Measurements from ENCODE around the gene POMGNT2.

POMGNT2 gene

GRCh38 chr3:43041517-43041916 is 64.4 kb downstream of the POMGNT2 start:
- no peak for TF ChIP-seq CTCF (conservative IDR thresholded peaks at IDR 0.05; ENCODE audit: low read depth)
- DNase-seq (ENCODE audit: low spot score): no peak
- POLR2A ChIA-PET (ENCODE audit: low non-redundant PET): no interaction called here
- no peak overlapping the region for H3K27ac ChIP-seq
- CTCF ChIA-PET: no interaction called here

DNA sequence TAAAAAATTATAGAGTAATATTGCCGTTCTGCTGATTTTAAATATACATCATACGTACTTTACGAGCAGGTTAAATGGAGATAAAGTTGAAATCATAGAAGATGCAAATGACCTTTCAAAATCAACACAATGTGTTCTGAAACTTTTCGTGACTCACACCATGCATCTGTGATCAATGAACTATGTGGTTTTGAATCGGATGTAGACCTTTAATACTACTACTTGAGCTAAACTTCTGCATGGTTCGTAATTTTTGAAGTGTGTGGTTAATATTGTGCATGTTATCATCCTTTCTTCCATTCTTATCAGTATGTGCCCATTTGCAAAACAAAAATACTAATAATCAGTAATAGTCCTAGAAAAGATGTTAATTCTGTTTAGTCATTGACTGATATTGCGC is 67.9 kb downstream of the POMGNT2 start:
- H3K27ac ChIP-seq: no peak overlapping the region
- TF ChIP-seq CTCF (conservative IDR thresholded peaks at IDR 0.05; ENCODE audit: low read depth): no peak
- POLR2A ChIA-PET (ENCODE audit: low non-redundant PET): no interaction called here
- DNase-seq (ENCODE audit: low spot score): no peak
- CTCF ChIA-PET: no interaction called here

- no peak for DNase-seq (ENCODE audit: low spot score)
- ChIA-PET POLR2A (ENCODE audit: low non-redundant PET) (no interaction called here), CTCF (no interaction called here)
- no peak for TF ChIP-seq CTCF (conservative IDR thresholded peaks at IDR 0.05; ENCODE audit: low read depth)
- H3K27ac ChIP-seq: no peak overlapping the region
Observed at GRCh38 chr3:43036621-43037423, 69.1 kb downstream of the POMGNT2 start.

DNA sequence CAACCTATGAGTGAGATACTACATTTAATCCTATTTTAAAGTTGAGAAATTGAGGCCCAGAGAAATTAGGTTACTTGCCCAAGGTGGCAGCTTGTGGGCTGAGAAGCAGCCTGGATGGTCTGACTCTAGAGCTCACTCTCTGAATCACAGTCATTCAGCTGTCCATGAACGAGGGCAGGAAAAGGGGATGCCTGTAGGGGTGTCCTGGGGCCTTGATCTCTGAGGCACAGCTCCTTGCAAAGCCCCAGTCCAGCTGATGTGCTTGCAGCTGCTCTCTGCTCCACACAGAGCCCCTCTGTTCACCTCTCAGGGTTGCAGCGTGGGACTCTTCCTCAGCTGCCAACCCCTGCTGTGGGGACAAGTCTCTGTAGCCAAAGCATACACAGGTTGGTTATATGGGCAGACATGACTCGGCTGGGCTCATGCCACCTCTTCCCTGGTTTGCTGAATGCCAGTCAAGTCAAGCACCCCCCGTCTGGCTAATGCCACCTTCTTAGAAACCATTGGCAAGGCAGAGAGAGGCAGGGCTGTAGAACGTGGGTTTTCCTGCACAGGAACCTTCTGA is 70.0 kb downstream of the POMGNT2 start:
- POLR2A ChIA-PET (ENCODE audit: low non-redundant PET): no interaction called here
- DNase-seq (ENCODE audit: low spot score): no peak
- no peak for TF ChIP-seq CTCF (conservative IDR thresholded peaks at IDR 0.05; ENCODE audit: low read depth)
- no peak overlapping the region for H3K27ac ChIP-seq
- CTCF ChIA-PET: no interaction called here

- POLR2A ChIA-PET (ENCODE audit: low non-redundant PET): no interaction called here
- CTCF ChIA-PET: no interaction called here
- no peak for TF ChIP-seq CTCF (conservative IDR thresholded peaks at IDR 0.05; ENCODE audit: low read depth)
- no peak for DNase-seq (ENCODE audit: low spot score)
- no peak overlapping the region for H3K27ac ChIP-seq
Observed at GRCh38 chr3:43034911-43035310, 71.0 kb downstream of the POMGNT2 start.

- CTCF ChIA-PET: no interaction called here
- DNase-seq (ENCODE audit: low spot score): no peak
- POLR2A ChIA-PET (ENCODE audit: low non-redundant PET): no interaction called here
- TF ChIP-seq CTCF (conservative IDR thresholded peaks at IDR 0.05; ENCODE audit: low read depth): no peak
- H3K27ac ChIP-seq: no peak overlapping the region
Observed at GRCh38 chr3:43034200-43034599, 71.7 kb downstream of the POMGNT2 start.

Data from RWPE1 (cell line).